ENCODE data around the gene FAF1.

FAF1 gene

DNA sequence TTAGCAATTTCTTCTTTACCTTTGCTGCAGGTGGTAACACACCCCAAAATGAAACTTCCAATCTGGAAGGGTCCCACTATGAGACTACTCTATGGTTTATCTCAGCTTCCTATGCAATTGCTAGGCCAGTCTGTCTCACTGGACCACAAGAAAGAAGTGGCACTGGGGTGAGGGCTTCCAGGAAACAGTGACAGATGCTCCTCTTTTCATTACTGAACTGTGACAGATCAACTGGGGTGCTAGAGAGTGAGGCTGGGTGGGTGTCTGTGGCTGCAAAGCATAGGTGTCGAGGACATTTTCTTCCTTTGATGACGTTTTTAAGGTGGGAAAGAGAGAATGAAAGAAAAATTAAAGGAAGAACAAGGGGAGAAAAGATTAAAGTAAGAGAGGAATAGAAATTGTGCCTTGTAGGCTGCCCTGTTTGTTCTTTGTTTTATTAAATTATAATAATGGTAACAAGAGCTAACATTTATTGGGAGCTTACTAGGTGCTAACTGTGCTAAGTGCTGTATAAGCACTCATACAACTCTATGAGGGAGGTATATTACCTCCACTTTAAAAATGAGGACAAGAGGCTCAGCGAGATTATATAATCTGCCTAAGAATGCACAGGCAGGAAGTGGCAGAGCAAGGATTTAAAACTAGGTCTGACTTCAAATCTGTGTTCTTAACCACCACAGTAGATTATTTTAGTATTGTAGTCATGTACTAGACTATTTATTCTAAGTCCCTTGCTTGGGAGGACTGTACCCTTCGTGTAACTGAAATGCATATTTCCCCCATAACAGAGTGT, 509.0 kb downstream of the FAF1 start:
- no peak for DNase-seq (ENCODE audit: low read depth)
- TF ChIP-seq, protein P1, sequence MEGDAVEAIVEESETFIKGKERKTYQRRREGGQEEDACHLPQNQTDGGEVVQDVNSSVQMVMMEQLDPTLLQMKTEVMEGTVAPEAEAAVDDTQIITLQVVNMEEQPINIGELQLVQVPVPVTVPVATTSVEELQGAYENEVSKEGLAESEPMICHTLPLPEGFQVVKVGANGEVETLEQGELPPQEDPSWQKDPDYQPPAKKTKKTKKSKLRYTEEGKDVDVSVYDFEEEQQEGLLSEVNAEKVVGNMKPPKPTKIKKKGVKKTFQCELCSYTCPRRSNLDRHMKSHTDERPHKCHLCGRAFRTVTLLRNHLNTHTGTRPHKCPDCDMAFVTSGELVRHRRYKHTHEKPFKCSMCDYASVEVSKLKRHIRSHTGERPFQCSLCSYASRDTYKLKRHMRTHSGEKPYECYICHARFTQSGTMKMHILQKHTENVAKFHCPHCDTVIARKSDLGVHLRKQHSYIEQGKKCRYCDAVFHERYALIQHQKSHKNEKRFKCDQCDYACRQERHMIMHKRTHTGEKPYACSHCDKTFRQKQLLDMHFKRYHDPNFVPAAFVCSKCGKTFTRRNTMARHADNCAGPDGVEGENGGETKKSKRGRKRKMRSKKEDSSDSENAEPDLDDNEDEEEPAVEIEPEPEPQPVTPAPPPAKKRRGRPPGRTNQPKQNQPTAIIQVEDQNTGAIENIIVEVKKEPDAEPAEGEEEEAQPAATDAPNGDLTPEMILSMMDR (IDR thresholded peaks at IDR 0.05; ENCODE audit: low read depth, low read length), result no peak
- TF ChIP-seq MYC (IDR thresholded peaks at IDR 0.05; ENCODE audit: low read depth, low read length) (no peak), POLR2A (IDR thresholded peaks at IDR 0.05; ENCODE audit: extremely low read depth, insufficient read length) (no peak)
- TF ChIP-seq, protein P2, sequence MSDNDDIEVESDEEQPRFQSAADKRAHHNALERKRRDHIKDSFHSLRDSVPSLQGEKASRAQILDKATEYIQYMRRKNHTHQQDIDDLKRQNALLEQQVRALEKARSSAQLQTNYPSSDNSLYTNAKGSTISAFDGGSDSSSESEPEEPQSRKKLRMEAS (IDR thresholded peaks at IDR 0.05; ENCODE audit: low read depth, low read length), result no peak
- no peak overlapping the region for H3K4me3 ChIP-seq (ENCODE audit: low read depth, low read length)

DNA sequence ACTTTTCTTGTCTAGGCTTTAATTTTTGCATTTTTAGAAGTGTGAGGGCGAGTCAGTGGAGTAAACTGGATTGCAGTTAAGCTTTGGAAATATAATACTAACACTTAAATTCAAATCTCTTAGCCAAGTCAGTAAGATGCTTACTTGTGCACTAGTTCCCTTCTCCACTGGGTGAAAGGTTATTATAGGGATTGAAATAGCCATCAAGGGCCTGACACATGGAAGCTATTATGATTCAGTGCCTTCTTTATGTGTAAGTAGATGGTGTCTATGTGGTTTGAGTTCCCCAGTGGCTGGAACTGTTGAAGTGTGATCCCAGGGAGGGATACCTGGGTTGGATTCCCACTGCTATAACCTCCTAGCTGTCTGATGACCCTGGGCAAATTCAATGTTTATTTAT, 512.1 kb downstream of the FAF1 start:
- TF ChIP-seq, protein P1 (IDR thresholded peaks at IDR 0.05; ENCODE audit: low read depth, low read length), result no peak
- H3K4me3 ChIP-seq (ENCODE audit: low read depth, low read length), result no peak overlapping the region
- no peak for DNase-seq (ENCODE audit: low read depth)

DNA sequence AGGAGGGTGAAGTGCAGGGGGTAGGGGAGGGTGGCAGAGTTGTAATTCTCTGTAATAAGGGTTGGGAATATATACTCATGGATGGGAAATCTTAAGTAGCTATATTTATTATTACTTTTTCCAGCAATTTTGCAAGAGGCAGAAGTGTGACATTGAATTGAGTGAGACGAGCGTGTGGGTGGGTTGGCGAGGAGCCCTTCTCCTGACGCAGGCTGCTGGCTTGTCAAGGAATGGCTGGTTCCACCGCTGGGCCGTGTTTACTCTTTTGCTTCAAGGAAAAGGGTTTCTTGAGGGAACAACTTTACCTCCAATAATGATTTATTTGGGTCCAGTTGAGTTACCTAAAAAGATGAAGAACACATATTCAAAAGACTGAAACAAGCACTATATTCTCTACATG, 518.9 kb downstream of the FAF1 start:
- no peak overlapping the region for H3K4me3 ChIP-seq (ENCODE audit: low read depth, low read length)
- DNase-seq (ENCODE audit: low read depth), result no peak
- TF ChIP-seq POLR2A (IDR thresholded peaks at IDR 0.05; ENCODE audit: extremely low read depth, insufficient read length) (no peak), MYC (IDR thresholded peaks at IDR 0.05; ENCODE audit: low read depth, low read length) (no peak)
- TF ChIP-seq, protein P2 (IDR thresholded peaks at IDR 0.05; ENCODE audit: low read depth, low read length), result no peak
- TF ChIP-seq, protein P1 (IDR thresholded peaks at IDR 0.05; ENCODE audit: low read depth, low read length), result no peak

DNA sequence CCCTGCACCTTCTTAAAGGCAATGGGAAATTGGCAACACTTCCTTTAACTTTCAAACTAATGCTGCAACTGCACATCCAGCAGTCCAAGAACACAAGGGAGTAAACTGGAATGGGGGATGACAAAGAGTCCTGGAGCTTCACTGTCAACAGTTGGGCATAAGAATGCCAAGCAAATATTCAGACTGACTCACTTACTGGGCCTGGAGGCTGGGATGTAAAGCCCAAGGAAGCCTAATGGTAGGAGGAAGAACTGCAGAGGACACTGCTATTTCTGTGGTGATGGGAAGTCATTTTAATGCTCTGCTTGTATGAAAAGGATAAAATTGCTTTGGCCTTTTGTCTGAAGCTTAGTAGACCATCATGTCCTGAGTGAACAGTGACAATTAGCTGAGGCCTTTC, 521.1 kb downstream of the FAF1 start:
- no peak overlapping the region for H3K4me3 ChIP-seq (ENCODE audit: low read depth, low read length)
- TF ChIP-seq, protein P2 (IDR thresholded peaks at IDR 0.05; ENCODE audit: low read depth, low read length), result no peak
- TF ChIP-seq, protein P1 (IDR thresholded peaks at IDR 0.05; ENCODE audit: low read depth, low read length), result no peak
- TF ChIP-seq POLR2A (IDR thresholded peaks at IDR 0.05; ENCODE audit: extremely low read depth, insufficient read length) (no peak), MYC (IDR thresholded peaks at IDR 0.05; ENCODE audit: low read depth, low read length) (no peak)
- DNase-seq (ENCODE audit: low read depth), result no peak

DNA sequence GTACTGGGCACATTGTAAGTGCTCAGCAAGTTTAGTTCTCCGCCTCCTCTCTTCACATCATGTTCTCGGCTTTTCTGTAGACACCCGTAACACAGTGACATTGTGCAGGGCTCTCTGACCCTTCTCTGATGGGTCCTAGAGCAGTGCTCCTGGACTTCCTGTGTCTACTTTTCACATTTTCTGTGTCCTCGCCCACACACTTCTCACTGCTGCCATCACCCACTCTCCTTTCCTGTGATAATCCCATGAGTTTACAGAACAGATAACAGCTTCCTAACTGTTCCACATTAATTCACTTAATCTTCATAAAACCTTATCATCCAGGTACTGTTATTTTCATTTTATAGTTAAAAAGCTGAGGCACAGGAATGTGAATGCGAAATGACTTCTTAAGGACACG, 523.6 kb downstream of the FAF1 start:
- no peak overlapping the region for H3K4me3 ChIP-seq (ENCODE audit: low read depth, low read length)
- DNase-seq (ENCODE audit: low read depth), result no peak
- TF ChIP-seq POLR2A (IDR thresholded peaks at IDR 0.05; ENCODE audit: extremely low read depth, insufficient read length) (no peak), MYC (IDR thresholded peaks at IDR 0.05; ENCODE audit: low read depth, low read length) (no peak)
- TF ChIP-seq, protein P1 (IDR thresholded peaks at IDR 0.05; ENCODE audit: low read depth, low read length), result no peak
- TF ChIP-seq, protein P2 (IDR thresholded peaks at IDR 0.05; ENCODE audit: low read depth, low read length), result no peak
